Fibroblast of villous mesenchyme (primary cell): Measurements from ENCODE around the gene IL6R. TPM values are rescaled to one million over a fixed set of nuclear protein-coding genes. Genes with fewer than 3 reads are reported as not detected.
A peak's percentile ranks its signal among the peaks of the same experiment; 100 is the strongest.

Experiments used
- DNase-seq: peaks from one replicate; pipeline ENCODE4 v3.0.0-alpha.2; 2010; ENCODE audit warnings: low read depth
- H3K4me3 ChIP-seq: 2 replicates; pipeline ENCODE4 v1.5.1; 2011; ENCODE audit warnings: low read depth, mild to moderate bottlenecking, low read length
- total RNA-seq: library from RNA; depleted of rRNA; stranded (reverse); fragments of >200 nt; gene quantifications from 2 replicates; pipeline ENCODE4 v1.2.3, GENCODE V29; 2012
- TF ChIP-seq, protein P1 (sequence below): IDR thresholded peaks from 2 replicates; pipeline ENCODE4 v1.5.1; 2012; ENCODE audit warnings: low read depth, mild to moderate bottlenecking, low read length; ENCODE audit not compliant: insufficient read depth

IL6R gene
- total RNA-seq, 1 donor = 30.2 TPM

DNA sequence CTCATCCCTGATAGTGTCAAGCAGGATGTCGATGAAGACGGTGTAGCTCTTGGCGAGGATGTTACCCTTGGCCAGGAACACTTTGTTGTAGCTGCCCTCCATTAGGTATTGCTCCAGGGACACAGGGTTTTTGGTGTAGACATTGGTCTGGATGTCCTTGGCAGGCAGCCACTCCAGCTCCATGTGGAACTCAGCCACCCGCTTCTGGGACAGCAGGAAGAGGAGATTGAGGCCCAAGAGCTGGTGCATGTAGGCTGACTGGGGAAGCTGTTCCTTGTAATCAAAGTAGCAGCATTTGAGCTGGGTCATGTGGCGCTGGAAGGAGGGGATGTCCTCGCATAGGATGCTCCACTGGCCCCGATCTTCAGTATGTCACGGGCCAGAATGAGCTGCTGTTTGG is 9.5 kb downstream of the IL6R start:
- no peak for DNase-seq
- TF ChIP-seq, protein P1, sequence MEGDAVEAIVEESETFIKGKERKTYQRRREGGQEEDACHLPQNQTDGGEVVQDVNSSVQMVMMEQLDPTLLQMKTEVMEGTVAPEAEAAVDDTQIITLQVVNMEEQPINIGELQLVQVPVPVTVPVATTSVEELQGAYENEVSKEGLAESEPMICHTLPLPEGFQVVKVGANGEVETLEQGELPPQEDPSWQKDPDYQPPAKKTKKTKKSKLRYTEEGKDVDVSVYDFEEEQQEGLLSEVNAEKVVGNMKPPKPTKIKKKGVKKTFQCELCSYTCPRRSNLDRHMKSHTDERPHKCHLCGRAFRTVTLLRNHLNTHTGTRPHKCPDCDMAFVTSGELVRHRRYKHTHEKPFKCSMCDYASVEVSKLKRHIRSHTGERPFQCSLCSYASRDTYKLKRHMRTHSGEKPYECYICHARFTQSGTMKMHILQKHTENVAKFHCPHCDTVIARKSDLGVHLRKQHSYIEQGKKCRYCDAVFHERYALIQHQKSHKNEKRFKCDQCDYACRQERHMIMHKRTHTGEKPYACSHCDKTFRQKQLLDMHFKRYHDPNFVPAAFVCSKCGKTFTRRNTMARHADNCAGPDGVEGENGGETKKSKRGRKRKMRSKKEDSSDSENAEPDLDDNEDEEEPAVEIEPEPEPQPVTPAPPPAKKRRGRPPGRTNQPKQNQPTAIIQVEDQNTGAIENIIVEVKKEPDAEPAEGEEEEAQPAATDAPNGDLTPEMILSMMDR = no peak
- no peak overlapping the region for H3K4me3 ChIP-seq

- H3K4me3 ChIP-seq = no peak overlapping the region
- no peak for DNase-seq
- TF ChIP-seq, protein P1 = no peak
Measured at GRCh38 chr1:154416471-154417337, 11.6 kb downstream of the IL6R start.

- DNase-seq = no peak
- TF ChIP-seq, protein P1 = no peak
- no peak overlapping the region for H3K4me3 ChIP-seq
Measured at GRCh38 chr1:154417338-154417608, 12.1 kb downstream of the IL6R start.

GRCh38 chr1:154418062-154418921 is 13.1 kb downstream of the IL6R start:
- DNase-seq = no peak
- TF ChIP-seq, protein P1 = no peak
- no peak overlapping the region for H3K4me3 ChIP-seq

DNA sequence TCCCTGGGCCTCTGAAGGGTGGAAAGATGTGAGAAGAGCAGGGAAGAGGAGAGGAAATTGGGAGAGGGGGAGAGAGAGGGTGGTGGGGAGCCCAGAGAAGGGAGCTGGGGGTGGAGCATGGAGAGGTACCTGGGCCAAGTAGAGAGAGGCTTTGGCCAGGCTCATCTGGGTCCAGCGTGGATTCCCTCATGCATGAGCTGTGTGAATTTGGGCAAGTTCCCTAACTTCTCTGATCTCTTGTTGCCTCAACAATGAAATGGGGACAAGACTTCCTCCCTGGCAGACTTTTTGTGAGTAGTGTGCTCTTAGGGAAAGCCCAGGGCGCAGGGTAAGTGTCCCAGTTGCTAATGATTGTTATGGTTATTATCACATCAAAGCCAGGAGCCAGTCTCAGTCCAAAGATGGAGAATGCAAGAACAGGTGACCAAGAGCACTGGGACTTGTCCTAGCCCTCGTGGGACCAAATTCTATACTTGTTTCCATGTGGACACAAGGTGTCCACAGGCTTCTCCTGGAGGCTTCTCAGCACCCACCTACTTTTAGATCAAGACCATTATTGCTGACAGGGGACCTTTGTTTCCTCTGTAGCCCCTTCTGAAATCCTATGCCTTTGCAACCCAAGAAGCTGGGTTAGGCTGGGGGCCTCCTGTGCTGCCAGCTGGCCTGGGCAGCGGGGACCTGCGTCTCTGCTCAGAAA is 13.9 kb downstream of the IL6R start:
- TF ChIP-seq, protein P1 = no peak
- no peak for DNase-seq
- no peak overlapping the region for H3K4me3 ChIP-seq

- H3K4me3 ChIP-seq = no peak overlapping the region
- TF ChIP-seq, protein P1 = no peak
- DNase-seq = peak; percentile 95
Measured at GRCh38 chr1:154419620-154420571, 14.8 kb downstream of the IL6R start.
